HepG2 (cell line): ENCODE results near the gene SUN1. TPM values are rescaled to one million over a fixed set of nuclear protein-coding genes. Genes with fewer than 3 reads are reported as not detected.

Experiments
- ATAC-seq: fragments of 200-7000 bp; cut with Tn5 transposase; 3 replicates; pipeline ENCODE4 v1.9.1; 2020; ENCODE audit warnings: mild to moderate bottlenecking, moderate library complexity
- BruUV-seq: library from RNA; stranded (reverse); fragments of 400-500 nt; replicated peaks from 2 replicates; lab custom pipeline; 2021; lab: Mats Ljungman, UMichigan
- CTCF ChIA-PET: fragments of 300-600 bp; formaldehyde crosslinking; extraction: SDS; loops from one replicate; lab custom pipeline; 2021; ENCODE audit warnings: low total read pairs, inconsistent platforms, low intra/inter-chr PET ratio; lab: Yijun Ruan, JAX
- POLR2A ChIA-PET: fragments of 350-600 bp; sonication (Branson Sonifier 250); formaldehyde crosslinking; loops from one replicate; lab custom pipeline; 2020; ENCODE audit warnings: antibody characterized with exemption, inconsistent platforms; lab: Yijun Ruan, JAX
- DNase-seq: peaks from one replicate; pipeline ENCODE4 v3.0.0-alpha.2; 2015; ENCODE audit warnings: low spot score
- FAIRE-seq: peaks from 3 replicates; lab custom pipeline; 2011; peaks lifted over from hg19 to GRCh38; lab: Jason Lieb, UNC
- H2AFZ ChIP-seq: one replicate; pipeline ENCODE4 v1.6.1; 2011; ENCODE audit warnings: low read length, inconsistent platforms
- H3K27ac ChIP-seq: fragments of 300-600 bp; 3 replicates; pipeline ENCODE4 v1.8.0; 2011; ENCODE audit warnings: mixed run types, mild to moderate bottlenecking, mixed read lengths, low read length, inconsistent platforms; ENCODE audit not compliant: insufficient read depth; ENCODE audit errors: extremely low read length
- H3K27me3 ChIP-seq, 2 experiments: fragments of 200-600 bp in 1 of 2; 2 replicates in 1 of 2; 3 replicates in 1 of 2; pipeline versions ENCODE4 v1.6.0 to v1.8.0; 2011; ENCODE audit warnings: low read length in 2 of 2, mild to moderate bottlenecking in 2 of 2, moderate library complexity in 2 of 2, inconsistent platforms in 1 of 2; ENCODE audit not compliant: insufficient read depth in 2 of 2, control insufficient read depth in 1 of 2
- H3K36me3 ChIP-seq, 2 experiments: fragments of 200-600 bp in 1 of 2; replicated peaks in 1 of 2; 2 replicates in 1 of 2; 3 replicates in 1 of 2; pipeline versions ENCODE4 v1.5.1 to v1.8.0; 2011; ENCODE audit warnings: low read length in 2 of 2, inconsistent platforms in 1 of 2; ENCODE audit not compliant: insufficient read depth in 2 of 2, control insufficient read depth in 1 of 2
- H3K4me1 ChIP-seq: 2 replicates; pipeline ENCODE4 v1.5.1; 2012; ENCODE audit warnings: low read length, inconsistent platforms; ENCODE audit not compliant: insufficient read depth
- H3K4me2 ChIP-seq: 2 replicates; pipeline ENCODE4 v1.6.0; 2011; ENCODE audit warnings: low read depth, low read length, inconsistent platforms
- H3K4me3 ChIP-seq, 3 experiments: fragments of 200-600 bp in 1 of 3; sonication (generic), shearing (Covaris generic) in 1 of 3; replicated peaks in 1 of 3; 2 replicates each; pipeline ENCODE4 v1.5.1; 2011 to 2016; ENCODE audit warnings: low read length in 3 of 3, inconsistent platforms in 2 of 3, low read depth in 2 of 3, mild to moderate bottlenecking in 2 of 3, control low read depth in 1 of 3, mixed read lengths in 1 of 3; ENCODE audit not compliant: insufficient read depth in 1 of 3
- H3K79me2 ChIP-seq: one replicate; pipeline ENCODE4 v1.6.1; 2011; ENCODE audit warnings: low read length, inconsistent platforms; ENCODE audit not compliant: insufficient read depth
- H3K9ac ChIP-seq: 2 replicates; pipeline ENCODE4 v1.6.0; 2011; ENCODE audit warnings: mild to moderate bottlenecking, low read depth, low read length, inconsistent platforms; ENCODE audit not compliant: insufficient read depth
- H3K9me3 ChIP-seq: 2 replicates; pipeline ENCODE4 v1.5.1; 2012; ENCODE audit warnings: mild to moderate bottlenecking, low read length
- H4K20me1 ChIP-seq: 2 replicates; pipeline ENCODE4 v1.6.0; 2011; ENCODE audit warnings: inconsistent platforms, mild to moderate bottlenecking, low read length, moderate library complexity; ENCODE audit not compliant: insufficient read depth
- AGO2 ChIP-seq: fragments of 200-400 bp; formaldehyde crosslinking; optimal IDR thresholded peaks from 2 replicates; pipeline ENCODE3; 2017; ENCODE audit warnings: mild to moderate bottlenecking, low read depth, low read length, moderate library complexity
- CBX5 ChIP-seq: sonication (generic); formaldehyde crosslinking; IDR thresholded peaks from 2 replicates; pipeline ENCODE4 v1.4.0; 2020; ENCODE audit warnings: missing genetic modification reagents, borderline replicate concordance
- ELF4 ChIP-seq: sonication (generic); formaldehyde crosslinking; IDR thresholded peaks from 2 replicates; pipeline ENCODE4 v1.5.0; 2020; ENCODE audit warnings: missing genetic modification reagents, mild to moderate bottlenecking, moderate library complexity, borderline replicate concordance
- ERF ChIP-seq: IDR thresholded peaks from 2 replicates; pipeline ENCODE4 v1.6.1; 2018; ENCODE audit warnings: missing biosample characterization, missing genetic modification reagents
- KLF13 ChIP-seq: sonication (generic); formaldehyde crosslinking; IDR thresholded peaks from 2 replicates; pipeline ENCODE4 v1.4.0; 2020; ENCODE audit warnings: mild to moderate bottlenecking, missing genetic modification reagents
- ZNF235 ChIP-seq: sonication (generic); formaldehyde crosslinking; IDR thresholded peaks from 2 replicates; pipeline ENCODE4 v1.8.1; 2023; ENCODE audit warnings: mild to moderate bottlenecking, missing genetic modification reagents, borderline replicate concordance
- ZNF549 ChIP-seq: sonication (generic); formaldehyde crosslinking; IDR thresholded peaks from 2 replicates; pipeline ENCODE4 v1.5.0; 2020; ENCODE audit warnings: missing genetic modification reagents
- ZNF577 ChIP-seq: sonication (generic); formaldehyde crosslinking; IDR thresholded peaks from 2 replicates; pipeline ENCODE4 v1.4.0; 2020; ENCODE audit warnings: mild to moderate bottlenecking, low read depth, missing genetic modification reagents, borderline replicate concordance
- WGBS: methylation state at CpG from one replicate; pipeline ENCODE4 v1.1.6; 2017; ENCODE audit warnings: low lambda C conversion rate; 5-methylcytosine and 5-hydroxymethylcytosine counted together
- in situ Hi-C: cut with HindIII; loops from 2 replicates; pipeline ENCODE4 v1.10.0; 2017; ENCODE audit warnings: low pct_unique_long_range_greater_than_20kb; ENCODE audit not compliant: extremely low pct_ligation_motif_present
- intact Hi-C: fragments of 100-400 bp; cut with micrococcal nuclease; formaldehyde crosslinking; loops from one replicate; pipeline ENCODE4 v1.10.0; 2022; ENCODE audit not compliant: unreplicated experiment
- polyA plus RNA-seq, 8 experiments: library from polyadenylated mRNA; depleted of rRNA in 3 of 8; stranded (reverse) in 7 of 8; unstranded in 1 of 8; fragments of >200 nt; fragmentation: Illumina TruSeq in 4 of 8; extraction: Trizol in 4 of 8; gene quantifications; 2 replicates each; pipeline versions ENCODE4 v1.2.1 to v1.2.3, GENCODE V29; 2011 to 2016; ENCODE audit warnings: low read depth in 4 of 8, missing spikeins in 1 of 8, mixed read lengths in 1 of 8; ENCODE audit not compliant: insufficient read depth in 1 of 8
- total RNA-seq, 5 experiments: library from RNA; depleted of rRNA; stranded (reverse); fragments of >200 nt; fragmentation: Illumina TruSeq; extraction: Trizol; gene quantifications; 2 replicates each; pipeline ENCODE4 v1.2.3, GENCODE V29; 2016; ENCODE audit warnings: low read depth in 1 of 5
- TF ChIP-seq, protein P1 (sequence below): IDR thresholded peaks from 2 replicates; pipeline ENCODE4 v1.6.1; 2016; ENCODE audit warnings: low read depth, missing genetic modification reagents, missing compliant biosample characterization
- TF ChIP-seq, protein P2 (sequence below): sonication (generic); formaldehyde crosslinking; IDR thresholded peaks from 2 replicates; pipeline ENCODE4 v1.9.0; 2022; ENCODE audit warnings: missing genetic modification reagents, mild to moderate bottlenecking, borderline replicate concordance
- TF ChIP-seq, protein P3 (sequence below): sonication (generic); formaldehyde crosslinking; IDR thresholded peaks from 2 replicates; pipeline ENCODE4 v1.5.1; 2020; ENCODE audit warnings: missing genetic modification reagents, mild to moderate bottlenecking, borderline replicate concordance
- TF ChIP-seq, protein P4 (sequence below): sonication (generic); formaldehyde crosslinking; IDR thresholded peaks from 2 replicates; pipeline ENCODE4 v1.4.0; 2020; ENCODE audit warnings: low read depth, mild to moderate bottlenecking, missing genetic modification reagents

Gene SUN1
- total and polyA plus RNA-seq, 2 of the 13 experiments (the other 11 are each of a cell fraction or from before 2014, with no cell fraction given) = 47.0 to 126 TPM

DNA sequence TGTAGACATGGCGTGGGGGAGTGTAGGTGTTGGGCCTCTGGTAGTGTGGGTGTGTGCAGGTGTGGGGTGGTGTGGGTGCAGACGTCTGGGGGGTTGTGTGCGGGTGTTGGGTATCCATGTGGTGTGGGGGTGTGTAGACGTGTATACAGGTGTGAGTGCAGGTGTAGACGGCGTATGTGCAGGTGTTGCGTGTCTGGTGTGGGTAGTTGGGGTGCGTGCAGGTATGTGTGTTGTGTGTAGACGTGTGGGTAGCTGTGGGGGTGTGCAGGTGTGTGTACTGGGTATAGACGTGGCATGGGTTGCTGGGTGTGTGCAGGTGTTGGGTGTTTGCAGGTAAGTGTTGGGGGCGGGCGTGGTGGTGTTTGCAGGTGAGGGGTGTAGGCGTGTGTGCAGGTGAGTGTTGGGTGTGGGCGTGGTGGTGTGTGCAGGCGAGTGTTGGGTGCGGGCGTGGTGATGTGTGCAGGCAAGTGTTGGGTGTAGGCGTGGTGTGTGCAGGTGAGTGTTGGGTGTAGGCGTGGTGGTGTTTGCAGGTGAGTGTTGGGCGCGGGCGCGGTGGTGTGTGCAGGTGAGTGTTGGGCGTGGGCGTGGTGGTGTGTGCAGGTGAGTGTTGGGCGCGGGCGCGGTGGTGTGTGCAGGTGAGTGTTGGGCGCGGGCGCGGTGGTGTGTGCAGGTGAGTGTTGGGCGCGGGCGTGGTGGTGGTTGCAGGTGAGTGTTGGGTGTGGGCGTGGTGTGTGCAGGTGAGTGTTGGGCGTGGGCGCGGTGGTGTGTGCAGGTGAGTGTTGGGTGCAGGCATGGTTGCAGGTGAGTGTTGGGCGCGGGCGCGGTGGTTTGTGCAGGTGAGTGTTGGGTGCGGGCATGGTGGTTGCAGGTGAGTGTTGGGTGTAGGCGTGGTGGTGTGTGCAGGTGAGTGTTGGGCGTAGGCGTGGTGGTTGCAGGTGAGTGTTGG lies 60.6 kb downstream of the SUN1 start:
- CTCF ChIA-PET = no interaction called here
- Histone ChIP-seq H3K36me3 (peaks cover 38 to 78% of the 10 kb centered on the region in 2 experiments), H3K9ac (no peak overlapping the region)
- TF ChIP-seq KLF13 (CRISPR knock-in tag) (no peak), CBX5 (CRISPR knock-in tag) (no peak), ELF4 (CRISPR knock-in tag) (no peak), ZNF235 (CRISPR knock-in tag) (no peak), ZNF549 (no peak), AGO2 (peak; percentile 71), ZNF577 (CRISPR knock-in tag) (no peak), ERF (no peak)
- TF ChIP-seq, protein P1, sequence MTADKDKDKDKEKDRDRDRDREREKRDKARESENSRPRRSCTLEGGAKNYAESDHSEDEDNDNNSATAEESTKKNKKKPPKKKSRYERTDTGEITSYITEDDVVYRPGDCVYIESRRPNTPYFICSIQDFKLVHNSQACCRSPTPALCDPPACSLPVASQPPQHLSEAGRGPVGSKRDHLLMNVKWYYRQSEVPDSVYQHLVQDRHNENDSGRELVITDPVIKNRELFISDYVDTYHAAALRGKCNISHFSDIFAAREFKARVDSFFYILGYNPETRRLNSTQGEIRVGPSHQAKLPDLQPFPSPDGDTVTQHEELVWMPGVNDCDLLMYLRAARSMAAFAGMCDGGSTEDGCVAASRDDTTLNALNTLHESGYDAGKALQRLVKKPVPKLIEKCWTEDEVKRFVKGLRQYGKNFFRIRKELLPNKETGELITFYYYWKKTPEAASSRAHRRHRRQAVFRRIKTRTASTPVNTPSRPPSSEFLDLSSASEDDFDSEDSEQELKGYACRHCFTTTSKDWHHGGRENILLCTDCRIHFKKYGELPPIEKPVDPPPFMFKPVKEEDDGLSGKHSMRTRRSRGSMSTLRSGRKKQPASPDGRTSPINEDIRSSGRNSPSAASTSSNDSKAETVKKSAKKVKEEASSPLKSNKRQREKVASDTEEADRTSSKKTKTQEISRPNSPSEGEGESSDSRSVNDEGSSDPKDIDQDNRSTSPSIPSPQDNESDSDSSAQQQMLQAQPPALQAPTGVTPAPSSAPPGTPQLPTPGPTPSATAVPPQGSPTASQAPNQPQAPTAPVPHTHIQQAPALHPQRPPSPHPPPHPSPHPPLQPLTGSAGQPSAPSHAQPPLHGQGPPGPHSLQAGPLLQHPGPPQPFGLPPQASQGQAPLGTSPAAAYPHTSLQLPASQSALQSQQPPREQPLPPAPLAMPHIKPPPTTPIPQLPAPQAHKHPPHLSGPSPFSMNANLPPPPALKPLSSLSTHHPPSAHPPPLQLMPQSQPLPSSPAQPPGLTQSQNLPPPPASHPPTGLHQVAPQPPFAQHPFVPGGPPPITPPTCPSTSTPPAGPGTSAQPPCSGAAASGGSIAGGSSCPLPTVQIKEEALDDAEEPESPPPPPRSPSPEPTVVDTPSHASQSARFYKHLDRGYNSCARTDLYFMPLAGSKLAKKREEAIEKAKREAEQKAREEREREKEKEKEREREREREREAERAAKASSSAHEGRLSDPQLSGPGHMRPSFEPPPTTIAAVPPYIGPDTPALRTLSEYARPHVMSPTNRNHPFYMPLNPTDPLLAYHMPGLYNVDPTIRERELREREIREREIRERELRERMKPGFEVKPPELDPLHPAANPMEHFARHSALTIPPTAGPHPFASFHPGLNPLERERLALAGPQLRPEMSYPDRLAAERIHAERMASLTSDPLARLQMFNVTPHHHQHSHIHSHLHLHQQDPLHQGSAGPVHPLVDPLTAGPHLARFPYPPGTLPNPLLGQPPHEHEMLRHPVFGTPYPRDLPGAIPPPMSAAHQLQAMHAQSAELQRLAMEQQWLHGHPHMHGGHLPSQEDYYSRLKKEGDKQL (CRISPR knock-in tag) = no peak
- TF ChIP-seq, protein P2, sequence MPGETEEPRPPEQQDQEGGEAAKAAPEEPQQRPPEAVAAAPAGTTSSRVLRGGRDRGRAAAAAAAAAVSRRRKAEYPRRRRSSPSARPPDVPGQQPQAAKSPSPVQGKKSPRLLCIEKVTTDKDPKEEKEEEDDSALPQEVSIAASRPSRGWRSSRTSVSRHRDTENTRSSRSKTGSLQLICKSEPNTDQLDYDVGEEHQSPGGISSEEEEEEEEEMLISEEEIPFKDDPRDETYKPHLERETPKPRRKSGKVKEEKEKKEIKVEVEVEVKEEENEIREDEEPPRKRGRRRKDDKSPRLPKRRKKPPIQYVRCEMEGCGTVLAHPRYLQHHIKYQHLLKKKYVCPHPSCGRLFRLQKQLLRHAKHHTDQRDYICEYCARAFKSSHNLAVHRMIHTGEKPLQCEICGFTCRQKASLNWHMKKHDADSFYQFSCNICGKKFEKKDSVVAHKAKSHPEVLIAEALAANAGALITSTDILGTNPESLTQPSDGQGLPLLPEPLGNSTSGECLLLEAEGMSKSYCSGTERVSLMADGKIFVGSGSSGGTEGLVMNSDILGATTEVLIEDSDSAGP = no peak
- TF ChIP-seq, protein P3, sequence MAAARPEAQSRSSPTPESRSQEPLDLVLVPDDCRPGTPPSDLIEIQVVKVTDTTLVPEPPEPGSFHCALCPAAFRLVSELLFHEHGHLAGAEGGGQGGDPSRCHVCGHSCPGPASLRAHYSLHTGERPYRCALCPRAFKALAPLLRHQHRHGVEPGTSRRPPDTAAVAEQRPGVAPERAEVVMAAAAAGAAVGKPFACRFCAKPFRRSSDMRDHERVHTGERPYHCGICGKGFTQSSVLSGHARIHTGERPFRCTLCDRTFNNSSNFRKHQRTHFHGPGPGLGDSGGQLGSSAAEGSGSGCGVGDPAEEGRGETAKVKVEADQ (CRISPR knock-in tag) = no peak
- TF ChIP-seq, protein P4, sequence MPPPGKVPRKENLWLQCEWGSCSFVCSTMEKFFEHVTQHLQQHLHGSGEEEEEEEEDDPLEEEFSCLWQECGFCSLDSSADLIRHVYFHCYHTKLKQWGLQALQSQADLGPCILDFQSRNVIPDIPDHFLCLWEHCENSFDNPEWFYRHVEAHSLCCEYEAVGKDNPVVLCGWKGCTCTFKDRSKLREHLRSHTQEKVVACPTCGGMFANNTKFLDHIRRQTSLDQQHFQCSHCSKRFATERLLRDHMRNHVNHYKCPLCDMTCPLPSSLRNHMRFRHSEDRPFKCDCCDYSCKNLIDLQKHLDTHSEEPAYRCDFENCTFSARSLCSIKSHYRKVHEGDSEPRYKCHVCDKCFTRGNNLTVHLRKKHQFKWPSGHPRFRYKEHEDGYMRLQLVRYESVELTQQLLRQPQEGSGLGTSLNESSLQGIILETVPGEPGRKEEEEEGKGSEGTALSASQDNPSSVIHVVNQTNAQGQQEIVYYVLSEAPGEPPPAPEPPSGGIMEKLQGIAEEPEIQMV (CRISPR knock-in tag) = no peak

More for the DNA sequence above, 60.6 kb downstream of the SUN1 start:
- Histone ChIP-seq H3K79me2 (peaks cover 9% of the 10 kb centered on the region), H3K27ac (no peak overlapping the region), H2AFZ (no peak overlapping the region), H3K4me1 (no peaks in the 10 kb centered on the region), H4K20me1 (no peaks in the 10 kb centered on the region), H3K27me3 (no peaks in the 10 kb centered on the region), H3K9me3 (no peaks in the 10 kb centered on the region), H3K4me2 (no peak overlapping the region), H3K4me3 (no peak overlapping the region)
- WGBS = 98% methylated on average over 48 of the region's 48 CpGs
- ATAC-seq = no peak
- intact Hi-C loops (no loop called here), in situ Hi-C loops (no loop called here)
- POLR2A ChIA-PET = interaction anchor here (1.2 kb wide), 1 partner anchor 9 kb away, joined by 5 read pairs; no protein-coding TSS in a partner anchor
- DNase-seq = no peak
- FAIRE-seq = no peak
- BruUV-seq = no TSS peak
